ENCODE measurements around the gene LONRF2.

DNA sequence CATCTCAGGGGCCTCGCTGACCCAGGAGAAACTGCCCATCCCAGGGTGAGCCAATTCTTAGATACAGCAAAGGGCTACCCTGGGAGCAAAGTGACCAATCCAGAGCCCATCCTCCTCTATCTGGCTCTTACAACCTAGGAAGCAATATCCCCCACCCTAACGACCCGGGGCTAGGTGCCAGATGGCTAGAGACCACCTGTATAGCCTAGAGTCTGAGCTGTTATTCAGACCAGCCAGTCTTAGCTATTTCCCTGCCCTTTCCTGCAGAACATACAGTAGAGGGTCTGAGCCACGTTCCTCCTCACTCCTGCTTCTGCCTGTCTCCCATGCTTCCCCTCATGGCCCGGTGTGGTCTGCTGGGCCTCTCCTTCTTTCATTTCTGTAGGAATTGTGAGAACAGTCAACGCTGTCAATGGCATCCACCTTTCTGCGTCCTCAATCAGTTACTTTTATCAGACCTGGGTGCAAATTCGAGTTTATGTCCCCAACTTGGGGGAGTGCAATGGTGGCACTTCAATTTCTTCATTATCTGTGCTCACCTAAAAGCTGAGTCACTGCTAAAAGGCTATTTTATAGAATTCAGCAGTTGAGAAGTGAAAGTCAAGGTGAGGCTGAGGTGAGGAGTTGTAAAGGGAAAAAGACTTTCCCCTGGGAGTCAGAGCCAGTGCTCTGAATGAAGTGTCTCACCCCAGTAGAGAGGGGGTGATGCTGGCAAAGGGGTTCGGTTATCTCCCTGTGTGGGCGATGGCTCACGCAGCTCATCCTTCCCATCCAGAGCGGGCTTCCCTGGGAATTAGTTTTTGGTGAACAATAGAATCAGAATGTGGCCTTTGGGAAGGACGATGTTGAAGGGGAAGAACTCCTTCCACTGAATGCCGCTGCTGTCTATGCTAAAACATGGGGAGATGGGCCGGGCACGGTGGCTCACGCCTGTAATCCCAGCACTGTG is 42.4 kb downstream of the LONRF2 start:
- TF ChIP-seq CTCF (IDR thresholded peaks at IDR 0.05; ENCODE audit: poor library complexity) (no peak), EZH2phosphoT487 (IDR thresholded peaks at IDR 0.05; ENCODE audit: low read depth, severe bottlenecking, unreplicated experiment) (no peak), EZH2 (IDR thresholded peaks at IDR 0.05; ENCODE audit: borderline replicate concordance) (no peak)

All from hepatocyte (in vitro differentiated cells).